HepG2 (cell line): Measurements from ENCODE around the gene UAP1L1. TPM values are rescaled to one million over a fixed set of nuclear protein-coding genes. Genes with fewer than 3 reads are reported as not detected.

Experiments
- ATAC-seq: fragments of 200-7000 bp; cut with Tn5 transposase; 3 replicates; pipeline ENCODE4 v1.9.1; 2020; ENCODE audit warnings: mild to moderate bottlenecking, moderate library complexity
- BruUV-seq: library from RNA; stranded (reverse); fragments of 400-500 nt; replicated peaks from 2 replicates; lab custom pipeline; 2021; lab: Mats Ljungman, UMichigan
- CTCF ChIA-PET: fragments of 300-600 bp; formaldehyde crosslinking; extraction: SDS; loops from one replicate; lab custom pipeline; 2021; ENCODE audit warnings: low total read pairs, inconsistent platforms, low intra/inter-chr PET ratio; lab: Yijun Ruan, JAX
- POLR2A ChIA-PET: fragments of 350-600 bp; sonication (Branson Sonifier 250); formaldehyde crosslinking; loops from one replicate; lab custom pipeline; 2020; ENCODE audit warnings: antibody characterized with exemption, inconsistent platforms; lab: Yijun Ruan, JAX
- DNase-seq: peaks from one replicate; pipeline ENCODE4 v3.0.0-alpha.2; 2015; ENCODE audit warnings: low spot score
- FAIRE-seq: peaks from 3 replicates; lab custom pipeline; 2011; peaks lifted over from hg19 to GRCh38; lab: Jason Lieb, UNC
- H2AFZ ChIP-seq: one replicate; pipeline ENCODE4 v1.6.1; 2011; ENCODE audit warnings: low read length, inconsistent platforms
- H3K27ac ChIP-seq: fragments of 300-600 bp; 3 replicates; pipeline ENCODE4 v1.8.0; 2011; ENCODE audit warnings: mixed run types, mild to moderate bottlenecking, mixed read lengths, low read length, inconsistent platforms; ENCODE audit not compliant: insufficient read depth; ENCODE audit errors: extremely low read length
- H3K27me3 ChIP-seq, 2 experiments: fragments of 200-600 bp in 1 of 2; 2 replicates in 1 of 2; 3 replicates in 1 of 2; pipeline versions ENCODE4 v1.6.0 to v1.8.0; 2011; ENCODE audit warnings: low read length in 2 of 2, mild to moderate bottlenecking in 2 of 2, moderate library complexity in 2 of 2, inconsistent platforms in 1 of 2; ENCODE audit not compliant: insufficient read depth in 2 of 2, control insufficient read depth in 1 of 2
- H3K36me3 ChIP-seq, 2 experiments: fragments of 200-600 bp in 1 of 2; replicated peaks in 1 of 2; 2 replicates in 1 of 2; 3 replicates in 1 of 2; pipeline versions ENCODE4 v1.5.1 to v1.8.0; 2011; ENCODE audit warnings: low read length in 2 of 2, inconsistent platforms in 1 of 2; ENCODE audit not compliant: insufficient read depth in 2 of 2, control insufficient read depth in 1 of 2
- H3K4me1 ChIP-seq: 2 replicates; pipeline ENCODE4 v1.5.1; 2012; ENCODE audit warnings: low read length, inconsistent platforms; ENCODE audit not compliant: insufficient read depth
- H3K4me2 ChIP-seq: 2 replicates; pipeline ENCODE4 v1.6.0; 2011; ENCODE audit warnings: low read depth, low read length, inconsistent platforms
- H3K4me3 ChIP-seq, 3 experiments: fragments of 200-600 bp in 1 of 3; sonication (generic), shearing (Covaris generic) in 1 of 3; replicated peaks in 1 of 3; 2 replicates each; pipeline ENCODE4 v1.5.1; 2011 to 2016; ENCODE audit warnings: low read length in 3 of 3, inconsistent platforms in 2 of 3, low read depth in 2 of 3, mild to moderate bottlenecking in 2 of 3, control low read depth in 1 of 3, mixed read lengths in 1 of 3; ENCODE audit not compliant: insufficient read depth in 1 of 3
- H3K79me2 ChIP-seq: one replicate; pipeline ENCODE4 v1.6.1; 2011; ENCODE audit warnings: low read length, inconsistent platforms; ENCODE audit not compliant: insufficient read depth
- H3K9ac ChIP-seq: 2 replicates; pipeline ENCODE4 v1.6.0; 2011; ENCODE audit warnings: mild to moderate bottlenecking, low read depth, low read length, inconsistent platforms; ENCODE audit not compliant: insufficient read depth
- H3K9me3 ChIP-seq: 2 replicates; pipeline ENCODE4 v1.5.1; 2012; ENCODE audit warnings: mild to moderate bottlenecking, low read length
- H4K20me1 ChIP-seq: 2 replicates; pipeline ENCODE4 v1.6.0; 2011; ENCODE audit warnings: inconsistent platforms, mild to moderate bottlenecking, low read length, moderate library complexity; ENCODE audit not compliant: insufficient read depth
- HMG20A ChIP-seq: IDR thresholded peaks from 2 replicates; pipeline ENCODE4 v1.6.1; 2016; ENCODE audit warnings: borderline replicate concordance
- HNRNPK ChIP-seq: fragments of 200-400 bp; formaldehyde crosslinking; IDR thresholded peaks from 2 replicates; pipeline ENCODE4 v1.6.1; 2018; ENCODE audit warnings: low read length, low read depth, moderate library complexity, mild to moderate bottlenecking; ENCODE audit not compliant: poor library complexity, severe bottlenecking
- PHF5A ChIP-seq: IDR thresholded peaks from one replicate; pipeline ENCODE4 v1.6.1; 2018; ENCODE audit warnings: low read depth, missing genetic modification reagents; ENCODE audit not compliant: unreplicated experiment
- PHF8 ChIP-seq: sonication (generic); formaldehyde crosslinking; IDR thresholded peaks from 2 replicates; pipeline ENCODE4 v1.5.0; 2020; ENCODE audit warnings: missing genetic modification reagents
- SETDB1 ChIP-seq: sonication (generic); formaldehyde crosslinking; IDR thresholded peaks from 2 replicates; pipeline ENCODE4 v1.5.1; 2020; ENCODE audit warnings: missing genetic modification reagents, mild to moderate bottlenecking, borderline replicate concordance
- SPEN ChIP-seq: sonication (generic); formaldehyde crosslinking; IDR thresholded peaks from 2 replicates; pipeline ENCODE4 v1.5.1; 2020; ENCODE audit warnings: low read depth, mild to moderate bottlenecking, missing genetic modification reagents
- STAG1 ChIP-seq: sonication (generic); formaldehyde crosslinking; IDR thresholded peaks from 2 replicates; pipeline ENCODE4 v1.4.0; 2020; ENCODE audit warnings: missing genetic modification reagents
- TEAD2 ChIP-seq: sonication (generic); formaldehyde crosslinking; IDR thresholded peaks from 2 replicates; pipeline ENCODE4 v1.9.0; 2021; ENCODE audit warnings: missing genetic modification reagents
- ZMYM3 ChIP-seq: sonication (generic); formaldehyde crosslinking; IDR thresholded peaks from 2 replicates; pipeline ENCODE4 v1.5.1; 2020; ENCODE audit warnings: mild to moderate bottlenecking, missing genetic modification reagents
- ZNF879 ChIP-seq: sonication (generic); formaldehyde crosslinking; IDR thresholded peaks from 2 replicates; pipeline ENCODE4 v1.8.1; 2023; ENCODE audit warnings: missing genetic modification reagents
- ZSCAN20 ChIP-seq: sonication (generic); formaldehyde crosslinking; IDR thresholded peaks from 2 replicates; pipeline ENCODE4 v1.4.0; 2020; ENCODE audit warnings: missing genetic modification reagents, mild to moderate bottlenecking, borderline replicate concordance
- WGBS: methylation state at CpG from one replicate; pipeline ENCODE4 v1.1.6; 2017; ENCODE audit warnings: low lambda C conversion rate; 5-methylcytosine and 5-hydroxymethylcytosine counted together
- in situ Hi-C: cut with HindIII; loops from 2 replicates; pipeline ENCODE4 v1.10.0; 2017; ENCODE audit warnings: low pct_unique_long_range_greater_than_20kb; ENCODE audit not compliant: extremely low pct_ligation_motif_present
- intact Hi-C: fragments of 100-400 bp; cut with micrococcal nuclease; formaldehyde crosslinking; loops from one replicate; pipeline ENCODE4 v1.10.0; 2022; ENCODE audit not compliant: unreplicated experiment
- polyA plus RNA-seq, 8 experiments: library from polyadenylated mRNA; depleted of rRNA in 3 of 8; stranded (reverse) in 7 of 8; unstranded in 1 of 8; fragments of >200 nt; fragmentation: Illumina TruSeq in 4 of 8; extraction: Trizol in 4 of 8; gene quantifications; 2 replicates each; pipeline versions ENCODE4 v1.2.1 to v1.2.3, GENCODE V29; 2011 to 2016; ENCODE audit warnings: low read depth in 4 of 8, missing spikeins in 1 of 8, mixed read lengths in 1 of 8; ENCODE audit not compliant: insufficient read depth in 1 of 8
- total RNA-seq, 5 experiments: library from RNA; depleted of rRNA; stranded (reverse); fragments of >200 nt; fragmentation: Illumina TruSeq; extraction: Trizol; gene quantifications; 2 replicates each; pipeline ENCODE4 v1.2.3, GENCODE V29; 2016; ENCODE audit warnings: low read depth in 1 of 5
- TF ChIP-seq, protein P1 (sequence below): sonication (generic); formaldehyde crosslinking; IDR thresholded peaks from 2 replicates; pipeline ENCODE4 v1.4.0; 2020; ENCODE audit warnings: mild to moderate bottlenecking, missing genetic modification reagents
- TF ChIP-seq, protein P2 (sequence below): sonication (generic); formaldehyde crosslinking; IDR thresholded peaks from 2 replicates; pipeline ENCODE4; 2020; ENCODE audit warnings: missing genetic modification reagents, mild to moderate bottlenecking, borderline replicate concordance
- TF ChIP-seq, protein P3 (sequence below): sonication (generic); formaldehyde crosslinking; IDR thresholded peaks from 2 replicates; pipeline ENCODE4 v1.5.0; 2020; ENCODE audit warnings: mild to moderate bottlenecking, missing genetic modification reagents, moderate library complexity
- TF ChIP-seq, protein P4 (sequence below): sonication (generic); formaldehyde crosslinking; IDR thresholded peaks from 2 replicates; pipeline ENCODE4 v1.4.0; 2020; ENCODE audit warnings: missing genetic modification reagents

Gene UAP1L1
- total and polyA plus RNA-seq, 2 of the 13 experiments (the other 11 are each of a cell fraction or from before 2014, with no cell fraction given): 5.4 to 6.4 TPM

DNA sequence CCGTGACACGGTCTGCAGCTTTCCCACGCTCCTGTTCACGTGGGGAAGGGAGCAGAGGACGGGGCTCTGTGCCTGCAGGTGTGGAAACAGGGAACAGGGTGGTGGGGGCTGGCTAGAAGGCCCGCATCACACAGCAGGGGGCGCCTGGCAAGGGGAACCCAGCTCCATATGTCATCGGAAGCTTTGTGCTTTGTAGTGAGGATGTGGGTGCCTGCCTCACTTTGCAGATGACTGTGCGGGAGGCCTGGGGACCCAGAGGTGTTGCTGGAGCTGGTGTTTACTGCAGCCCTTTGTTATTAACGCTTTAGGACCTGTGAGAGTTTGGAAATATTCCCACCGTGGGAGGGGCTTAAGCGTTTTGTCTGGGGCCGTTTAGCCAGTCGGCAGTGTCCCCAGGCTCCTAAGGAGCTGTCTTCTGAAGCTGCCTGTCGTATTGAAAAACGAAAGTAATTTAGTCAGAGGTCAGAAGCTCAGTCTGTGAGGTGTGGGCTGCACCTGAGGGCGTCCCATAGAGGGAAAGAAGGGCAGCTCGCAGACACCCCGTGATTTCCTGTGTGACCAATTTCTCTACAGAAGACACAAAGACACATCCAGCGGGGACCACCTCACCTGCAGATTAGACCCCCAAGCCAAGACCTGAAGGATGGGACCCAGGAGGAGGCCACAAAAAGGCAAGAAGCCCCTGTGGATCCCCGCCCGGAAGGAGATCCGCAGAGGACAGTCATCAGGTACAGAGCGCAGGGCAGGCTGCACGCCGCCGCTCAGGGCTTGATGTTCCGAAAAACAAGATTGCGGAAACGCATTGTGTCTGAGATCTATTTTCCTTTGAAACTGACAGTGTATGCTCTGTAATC, 18.6 kb downstream of the UAP1L1 start:
- no peak for FAIRE-seq
- no peak overlapping the region for H3K9ac ChIP-seq
- in situ Hi-C loops (no loop called here), intact Hi-C loops (no loop called here)
- H3K4me2 ChIP-seq: no peak overlapping the region
- 94% methylated on average over 25 of the region's 30 CpGs for WGBS
- no peak overlapping the region for H3K27ac ChIP-seq
- BruUV-seq: no TSS peak
- peaks cover 3% of the 10 kb centered on the region for H3K79me2 ChIP-seq
- POLR2A ChIA-PET: no interaction called here
- H4K20me1 ChIP-seq: no peaks in the 10 kb centered on the region
- CTCF ChIA-PET: no interaction called here
- no peaks in the 10 kb centered on the region for H3K27me3 ChIP-seq
- ATAC-seq: peak; percentile 82
- DNase-seq: no peak
- no peak overlapping the region for H2AFZ ChIP-seq
- H3K36me3 ChIP-seq: peaks cover 13 to 47% of the 10 kb centered on the region in 2 experiments
- no peaks in the 10 kb centered on the region for H3K9me3 ChIP-seq
- H3K4me1 ChIP-seq: no peaks in the 10 kb centered on the region
- H3K4me3 ChIP-seq: no peak overlapping the region
- TF ChIP-seq PHF8 (no peak), HMG20A (CRISPR knock-in tag) (no peak), SPEN (no peak), ZSCAN20 (CRISPR knock-in tag) (no peak), HNRNPK (no peak), ZNF879 (no peak), PHF5A (CRISPR knock-in tag) (no peak), STAG1 (CRISPR knock-in tag) (0 out of 2 replicates have a peak, but pooled peaks have one; percentile 7), SETDB1 (CRISPR knock-in tag) (no peak), ZMYM3 (CRISPR knock-in tag) (no peak), TEAD2 (CRISPR knock-in tag) (no peak)
- TF ChIP-seq, protein P1, sequence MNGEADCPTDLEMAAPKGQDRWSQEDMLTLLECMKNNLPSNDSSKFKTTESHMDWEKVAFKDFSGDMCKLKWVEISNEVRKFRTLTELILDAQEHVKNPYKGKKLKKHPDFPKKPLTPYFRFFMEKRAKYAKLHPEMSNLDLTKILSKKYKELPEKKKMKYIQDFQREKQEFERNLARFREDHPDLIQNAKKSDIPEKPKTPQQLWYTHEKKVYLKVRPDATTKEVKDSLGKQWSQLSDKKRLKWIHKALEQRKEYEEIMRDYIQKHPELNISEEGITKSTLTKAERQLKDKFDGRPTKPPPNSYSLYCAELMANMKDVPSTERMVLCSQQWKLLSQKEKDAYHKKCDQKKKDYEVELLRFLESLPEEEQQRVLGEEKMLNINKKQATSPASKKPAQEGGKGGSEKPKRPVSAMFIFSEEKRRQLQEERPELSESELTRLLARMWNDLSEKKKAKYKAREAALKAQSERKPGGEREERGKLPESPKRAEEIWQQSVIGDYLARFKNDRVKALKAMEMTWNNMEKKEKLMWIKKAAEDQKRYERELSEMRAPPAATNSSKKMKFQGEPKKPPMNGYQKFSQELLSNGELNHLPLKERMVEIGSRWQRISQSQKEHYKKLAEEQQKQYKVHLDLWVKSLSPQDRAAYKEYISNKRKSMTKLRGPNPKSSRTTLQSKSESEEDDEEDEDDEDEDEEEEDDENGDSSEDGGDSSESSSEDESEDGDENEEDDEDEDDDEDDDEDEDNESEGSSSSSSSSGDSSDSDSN: no peak
- TF ChIP-seq, protein P2, sequence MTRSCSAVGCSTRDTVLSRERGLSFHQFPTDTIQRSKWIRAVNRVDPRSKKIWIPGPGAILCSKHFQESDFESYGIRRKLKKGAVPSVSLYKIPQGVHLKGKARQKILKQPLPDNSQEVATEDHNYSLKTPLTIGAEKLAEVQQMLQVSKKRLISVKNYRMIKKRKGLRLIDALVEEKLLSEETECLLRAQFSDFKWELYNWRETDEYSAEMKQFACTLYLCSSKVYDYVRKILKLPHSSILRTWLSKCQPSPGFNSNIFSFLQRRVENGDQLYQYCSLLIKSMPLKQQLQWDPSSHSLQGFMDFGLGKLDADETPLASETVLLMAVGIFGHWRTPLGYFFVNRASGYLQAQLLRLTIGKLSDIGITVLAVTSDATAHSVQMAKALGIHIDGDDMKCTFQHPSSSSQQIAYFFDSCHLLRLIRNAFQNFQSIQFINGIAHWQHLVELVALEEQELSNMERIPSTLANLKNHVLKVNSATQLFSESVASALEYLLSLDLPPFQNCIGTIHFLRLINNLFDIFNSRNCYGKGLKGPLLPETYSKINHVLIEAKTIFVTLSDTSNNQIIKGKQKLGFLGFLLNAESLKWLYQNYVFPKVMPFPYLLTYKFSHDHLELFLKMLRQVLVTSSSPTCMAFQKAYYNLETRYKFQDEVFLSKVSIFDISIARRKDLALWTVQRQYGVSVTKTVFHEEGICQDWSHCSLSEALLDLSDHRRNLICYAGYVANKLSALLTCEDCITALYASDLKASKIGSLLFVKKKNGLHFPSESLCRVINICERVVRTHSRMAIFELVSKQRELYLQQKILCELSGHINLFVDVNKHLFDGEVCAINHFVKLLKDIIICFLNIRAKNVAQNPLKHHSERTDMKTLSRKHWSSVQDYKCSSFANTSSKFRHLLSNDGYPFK (CRISPR knock-in tag): no peak
- TF ChIP-seq, protein P3, sequence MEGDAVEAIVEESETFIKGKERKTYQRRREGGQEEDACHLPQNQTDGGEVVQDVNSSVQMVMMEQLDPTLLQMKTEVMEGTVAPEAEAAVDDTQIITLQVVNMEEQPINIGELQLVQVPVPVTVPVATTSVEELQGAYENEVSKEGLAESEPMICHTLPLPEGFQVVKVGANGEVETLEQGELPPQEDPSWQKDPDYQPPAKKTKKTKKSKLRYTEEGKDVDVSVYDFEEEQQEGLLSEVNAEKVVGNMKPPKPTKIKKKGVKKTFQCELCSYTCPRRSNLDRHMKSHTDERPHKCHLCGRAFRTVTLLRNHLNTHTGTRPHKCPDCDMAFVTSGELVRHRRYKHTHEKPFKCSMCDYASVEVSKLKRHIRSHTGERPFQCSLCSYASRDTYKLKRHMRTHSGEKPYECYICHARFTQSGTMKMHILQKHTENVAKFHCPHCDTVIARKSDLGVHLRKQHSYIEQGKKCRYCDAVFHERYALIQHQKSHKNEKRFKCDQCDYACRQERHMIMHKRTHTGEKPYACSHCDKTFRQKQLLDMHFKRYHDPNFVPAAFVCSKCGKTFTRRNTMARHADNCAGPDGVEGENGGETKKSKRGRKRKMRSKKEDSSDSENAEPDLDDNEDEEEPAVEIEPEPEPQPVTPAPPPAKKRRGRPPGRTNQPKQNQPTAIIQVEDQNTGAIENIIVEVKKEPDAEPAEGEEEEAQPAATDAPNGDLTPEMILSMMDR: peak; percentile 68
- TF ChIP-seq, protein P4, sequence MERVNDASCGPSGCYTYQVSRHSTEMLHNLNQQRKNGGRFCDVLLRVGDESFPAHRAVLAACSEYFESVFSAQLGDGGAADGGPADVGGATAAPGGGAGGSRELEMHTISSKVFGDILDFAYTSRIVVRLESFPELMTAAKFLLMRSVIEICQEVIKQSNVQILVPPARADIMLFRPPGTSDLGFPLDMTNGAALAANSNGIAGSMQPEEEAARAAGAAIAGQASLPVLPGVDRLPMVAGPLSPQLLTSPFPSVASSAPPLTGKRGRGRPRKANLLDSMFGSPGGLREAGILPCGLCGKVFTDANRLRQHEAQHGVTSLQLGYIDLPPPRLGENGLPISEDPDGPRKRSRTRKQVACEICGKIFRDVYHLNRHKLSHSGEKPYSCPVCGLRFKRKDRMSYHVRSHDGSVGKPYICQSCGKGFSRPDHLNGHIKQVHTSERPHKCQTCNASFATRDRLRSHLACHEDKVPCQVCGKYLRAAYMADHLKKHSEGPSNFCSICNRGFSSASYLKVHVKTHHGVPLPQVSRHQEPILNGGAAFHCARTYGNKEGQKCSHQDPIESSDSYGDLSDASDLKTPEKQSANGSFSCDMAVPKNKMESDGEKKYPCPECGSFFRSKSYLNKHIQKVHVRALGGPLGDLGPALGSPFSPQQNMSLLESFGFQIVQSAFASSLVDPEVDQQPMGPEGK: peak; percentile 42
